A673 (cell line): Measurements from ENCODE around the gene NLRP1.

Experiments
- EZH2 ChIP-seq: fragments of 200-600 bp; sonication (generic); IDR thresholded peaks from 2 replicates; pipeline ENCODE4 v1.6.1; 2017; ENCODE audit warnings: borderline replicate concordance, low read depth, mild to moderate bottlenecking, mixed read lengths, antibody characterized with exemption, low read length; ENCODE audit not compliant: poor library complexity, severe bottlenecking
- TF ChIP-seq, protein P1 (sequence below): fragments of 300-800, 200-600 bp; sonication (generic); conservative IDR thresholded peaks from 2 replicates; pipeline ENCODE4 v1.5.1; 2017; ENCODE audit warnings: low read depth, mild to moderate bottlenecking, antibody characterized with exemption, low read length, moderate library complexity, mixed read lengths

DNA sequence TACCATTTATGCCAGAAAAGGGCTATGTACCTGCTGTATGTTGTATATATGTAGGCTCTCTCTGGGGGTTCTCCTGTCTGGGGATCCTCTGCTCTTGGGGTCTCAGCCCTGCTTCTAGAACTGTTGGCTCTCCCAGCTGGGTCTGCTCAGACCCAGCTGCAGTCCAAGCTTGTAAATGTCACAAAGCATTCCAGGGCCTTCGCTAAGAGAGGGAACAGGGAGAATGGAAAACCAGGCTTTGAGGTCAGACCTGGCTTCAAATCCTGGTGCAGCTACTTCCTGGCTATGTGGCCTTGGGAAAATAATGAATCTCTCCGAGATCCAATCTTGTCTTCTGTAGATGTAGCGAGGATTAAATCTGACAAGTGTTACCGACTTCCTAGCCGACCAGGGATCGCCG lies 44.0 kb downstream of the NLRP1 start:
- TF ChIP-seq, protein P1, sequence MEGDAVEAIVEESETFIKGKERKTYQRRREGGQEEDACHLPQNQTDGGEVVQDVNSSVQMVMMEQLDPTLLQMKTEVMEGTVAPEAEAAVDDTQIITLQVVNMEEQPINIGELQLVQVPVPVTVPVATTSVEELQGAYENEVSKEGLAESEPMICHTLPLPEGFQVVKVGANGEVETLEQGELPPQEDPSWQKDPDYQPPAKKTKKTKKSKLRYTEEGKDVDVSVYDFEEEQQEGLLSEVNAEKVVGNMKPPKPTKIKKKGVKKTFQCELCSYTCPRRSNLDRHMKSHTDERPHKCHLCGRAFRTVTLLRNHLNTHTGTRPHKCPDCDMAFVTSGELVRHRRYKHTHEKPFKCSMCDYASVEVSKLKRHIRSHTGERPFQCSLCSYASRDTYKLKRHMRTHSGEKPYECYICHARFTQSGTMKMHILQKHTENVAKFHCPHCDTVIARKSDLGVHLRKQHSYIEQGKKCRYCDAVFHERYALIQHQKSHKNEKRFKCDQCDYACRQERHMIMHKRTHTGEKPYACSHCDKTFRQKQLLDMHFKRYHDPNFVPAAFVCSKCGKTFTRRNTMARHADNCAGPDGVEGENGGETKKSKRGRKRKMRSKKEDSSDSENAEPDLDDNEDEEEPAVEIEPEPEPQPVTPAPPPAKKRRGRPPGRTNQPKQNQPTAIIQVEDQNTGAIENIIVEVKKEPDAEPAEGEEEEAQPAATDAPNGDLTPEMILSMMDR = no peak
- no peak for TF ChIP-seq EZH2
